GM23338 (cell line): ENCODE results near the gene TMEM132D. TPM values are rescaled to one million over a fixed set of nuclear protein-coding genes. Genes with fewer than 3 reads are reported as not detected.

Experiments
- ATAC-seq: fragments of 200-7000 bp; cut with Tn5 transposase; 3 replicates; pipeline ENCODE4 v1.9.1; 2020
- DNase-seq: peaks from one replicate; pipeline ENCODE4 v3.0.0-alpha.2; 2015; ENCODE audit warnings: low spot score
- H2AFZ ChIP-seq: fragments of 200-600 bp; sonication (generic); 2 replicates; pipeline ENCODE4 v1.8.0; 2016; ENCODE audit warnings: antibody characterized with exemption, mild to moderate bottlenecking, moderate library complexity
- H3F3A ChIP-seq: fragments of 200-600 bp; sonication (generic); replicated peaks from 2 replicates; pipeline ENCODE4 v1.8.0; 2017; ENCODE audit warnings: antibody characterized with exemption, mixed run types, low read depth
- H3K27ac ChIP-seq: fragments of 200-600 bp; sonication (generic); 2 replicates; pipeline ENCODE4 v1.6.1; 2016; ENCODE audit warnings: low read depth
- H3K27me3 ChIP-seq: fragments of 200-600 bp; sonication (generic); 2 replicates; pipeline ENCODE4 v1.8.0; 2016; ENCODE audit warnings: mild to moderate bottlenecking, mixed run types, moderate library complexity; ENCODE audit not compliant: insufficient read depth
- H3K36me3 ChIP-seq: fragments of 200-600 bp; sonication (generic); 2 replicates; pipeline ENCODE4 v1.8.0; 2016; ENCODE audit warnings: mild to moderate bottlenecking; ENCODE audit not compliant: insufficient read depth
- H3K4me1 ChIP-seq: fragments of 200-600 bp; sonication (generic); 2 replicates; pipeline ENCODE4 v1.8.0; 2016; ENCODE audit warnings: mild to moderate bottlenecking, moderate library complexity; ENCODE audit not compliant: insufficient read depth
- H3K4me2 ChIP-seq: fragments of 200-600 bp; sonication (generic); 2 replicates; pipeline ENCODE4 v1.7.1; 2017; ENCODE audit warnings: mixed run types
- H3K4me3 ChIP-seq: fragments of 200-600 bp; sonication (generic); 2 replicates; pipeline ENCODE4 v1.6.1; 2016; ENCODE audit warnings: mixed run types
- H3K79me2 ChIP-seq: fragments of 200-600 bp; sonication (generic); replicated peaks from 2 replicates; pipeline ENCODE4 v1.8.0; 2017; ENCODE audit warnings: mild to moderate bottlenecking; ENCODE audit not compliant: insufficient read depth
- H3K9me2 ChIP-seq: fragments of 200-600 bp; sonication (generic); 2 replicates; pipeline ENCODE4 v1.8.0; 2017; ENCODE audit not compliant: insufficient read depth
- H4K20me1 ChIP-seq: fragments of 200-600 bp; sonication (generic); replicated peaks from 2 replicates; pipeline ENCODE4 v1.8.0; 2017; ENCODE audit warnings: mild to moderate bottlenecking; ENCODE audit not compliant: insufficient read depth
- H3K27ac Mint-ChIP-seq: 2 replicates; pipeline ENCODE4 v1.8.0; 2020; ENCODE audit warnings: inconsistent platforms, mild to moderate bottlenecking, moderate library complexity, mixed read lengths
- H3K27me3 Mint-ChIP-seq: 3 replicates; pipeline ENCODE4 v1.8.0; 2022; ENCODE audit warnings: low read depth, mild to moderate bottlenecking, moderate library complexity, mixed read lengths, inconsistent platforms; ENCODE audit not compliant: insufficient read depth, poor library complexity
- H3K36me3 Mint-ChIP-seq: 3 replicates; pipeline ENCODE4 v1.8.0; 2021; ENCODE audit warnings: low read depth, mild to moderate bottlenecking, inconsistent platforms, moderate library complexity, mixed read lengths
- H3K4me1 Mint-ChIP-seq: 3 replicates; pipeline ENCODE4 v1.8.0; 2020; ENCODE audit warnings: mild to moderate bottlenecking, inconsistent platforms, mixed read lengths
- H3K4me3 Mint-ChIP-seq: 3 replicates; pipeline ENCODE4 v1.8.0; 2021; ENCODE audit warnings: moderate library complexity, mild to moderate bottlenecking, inconsistent platforms, mixed read lengths
- H3K9me3 Mint-ChIP-seq: 3 replicates; pipeline ENCODE4 v1.8.0; 2020; ENCODE audit warnings: moderate library complexity, mild to moderate bottlenecking, inconsistent platforms, mixed read lengths
- CREB1 ChIP-seq: fragments of 250-450 bp; sonication (Bioruptor Pico); IDR thresholded peaks from 2 replicates; pipeline ENCODE4 v1.5.0; 2020; ENCODE audit warnings: low read depth, mild to moderate bottlenecking, moderate library complexity
- CTCF ChIP-seq, 2 experiments: fragments of 200-600 bp in 1 of 2; sonication (generic) in 1 of 2; conservative IDR thresholded peaks; 2 replicates each; pipeline versions ENCODE4 v1.5.1 to v1.6.1; 2016 to 2017; ENCODE audit warnings: antibody characterized with exemption in 2 of 2, low read depth in 2 of 2, mild to moderate bottlenecking in 2 of 2, moderate library complexity in 1 of 2
- ETS1 ChIP-seq: IDR thresholded peaks from 2 replicates; pipeline ENCODE4 v1.6.1; 2016; ENCODE audit warnings: antibody characterized with exemption
- EZH2phosphoT487 ChIP-seq: fragments of 200-600 bp; sonication (generic); IDR thresholded peaks from one replicate; pipeline ENCODE4 v1.8.1; 2018; ENCODE audit warnings: antibody characterized with exemption; ENCODE audit not compliant: unreplicated experiment
- JUNB ChIP-seq: IDR thresholded peaks from one replicate; pipeline ENCODE4 v1.6.1; 2016; ENCODE audit warnings: antibody characterized with exemption; ENCODE audit not compliant: unreplicated experiment
- NANOG ChIP-seq: IDR thresholded peaks from 2 replicates; pipeline ENCODE4 v1.6.1; 2016; ENCODE audit warnings: antibody characterized with exemption, borderline replicate concordance
- POLR2AphosphoS5 ChIP-seq: IDR thresholded peaks from 2 replicates; pipeline ENCODE4 v1.6.1; 2016; ENCODE audit warnings: antibody characterized with exemption, low read depth
- STAT1 ChIP-seq: IDR thresholded peaks from one replicate; pipeline ENCODE4 v1.6.1; 2016; ENCODE audit warnings: antibody characterized with exemption; ENCODE audit not compliant: unreplicated experiment
- ZNF331 ChIP-seq: fragments of 250-450 bp; sonication (Bioruptor Pico); IDR thresholded peaks from 2 replicates; pipeline ENCODE4 v1.5.0; 2020; ENCODE audit warnings: low read depth, mild to moderate bottlenecking, moderate library complexity
- ZNF462 ChIP-seq: fragments of 250-450 bp; sonication (Bioruptor Pico); IDR thresholded peaks from 2 replicates; pipeline ENCODE4 v1.5.0; 2020; ENCODE audit warnings: mild to moderate bottlenecking, moderate library complexity
- polyA plus RNA-seq: library from polyadenylated mRNA; unstranded; fragments of >200 nt; fragmentation: Nextera tagmentation; extraction: Ambion mirVana; gene quantifications from 2 replicates; pipeline ENCODE4 v1.2.1, GENCODE V29; 2016
- total RNA-seq: library from RNA; depleted of rRNA; stranded (reverse); fragments of >200 nt; shearing (Covaris generic); gene quantifications from 2 replicates; pipeline ENCODE4 v1.2.3, GENCODE V29; 2014

TMEM132D gene
- total and polyA plus RNA-seq, 2 experiments from 2014 or later: 0.44 to 5.3 TPM

GRCh38 chr12:129101404-129101803 is 802.4 kb downstream of the TMEM132D start (continued):
- TF ChIP-seq CTCF (conservative IDR thresholded peaks at IDR 0.05; ENCODE audit: low read depth in 2 of 2): no peak
- no peak for TF ChIP-seq ETS1
- TF ChIP-seq JUNB: no peak

- Histone ChIP-seq H3K79me2 (no peaks in the 10 kb centered on the region), H3K27me3 (no peaks in the 10 kb centered on the region), H3F3A (no peaks in the 10 kb centered on the region), H3K4me3 (no peak overlapping the region), H3K9me2 (no peaks in the 10 kb centered on the region), H3K4me1 (no peaks in the 10 kb centered on the region), H3K36me3 (no peaks in the 10 kb centered on the region), H3K27ac (no peak overlapping the region), H2AFZ (no peak overlapping the region), H4K20me1 (no peaks in the 10 kb centered on the region), H3K4me2 (no peak overlapping the region)
- Mint-ChIP-seq H3K36me3 (peaks cover 37% of the 10 kb centered on the region), H3K4me1 (no peaks in the 10 kb centered on the region), H3K27me3 (no peaks in the 10 kb centered on the region), H3K27ac (no peak overlapping the region), H3K4me3 (no peak overlapping the region), H3K9me3 (peaks cover 92% of the 10 kb centered on the region)
- DNase-seq (no peak), ATAC-seq (no peak)
- TF ChIP-seq JUNB: no peak
- no peak for TF ChIP-seq ETS1
- no peak for TF ChIP-seq ZNF331 (CRISPR knock-in tag)
- TF ChIP-seq EZH2phosphoT487: no peak
- TF ChIP-seq NANOG: no peak
- no peak for TF ChIP-seq ZNF462 (CRISPR knock-in tag)
- TF ChIP-seq POLR2AphosphoS5: no peak
- TF ChIP-seq CTCF (conservative IDR thresholded peaks at IDR 0.05; ENCODE audit: low read depth in 2 of 2): no peak
- no peak for TF ChIP-seq STAT1
- no peak for TF ChIP-seq CREB1 (CRISPR knock-in tag)
These were observed 806.4 kb downstream of the TMEM132D start for GRCh38 chr12:129097451-129097850.
